GM19455 (cell line): ENCODE results near the gene WDR38.

Experiments
- ATAC-seq: cut with Tn5 transposase; IDR thresholded peaks from one replicate; pipeline ENCODE4 v1.9.1; 2021; ENCODE audit not compliant: unreplicated experiment

WDR38 gene

DNA sequence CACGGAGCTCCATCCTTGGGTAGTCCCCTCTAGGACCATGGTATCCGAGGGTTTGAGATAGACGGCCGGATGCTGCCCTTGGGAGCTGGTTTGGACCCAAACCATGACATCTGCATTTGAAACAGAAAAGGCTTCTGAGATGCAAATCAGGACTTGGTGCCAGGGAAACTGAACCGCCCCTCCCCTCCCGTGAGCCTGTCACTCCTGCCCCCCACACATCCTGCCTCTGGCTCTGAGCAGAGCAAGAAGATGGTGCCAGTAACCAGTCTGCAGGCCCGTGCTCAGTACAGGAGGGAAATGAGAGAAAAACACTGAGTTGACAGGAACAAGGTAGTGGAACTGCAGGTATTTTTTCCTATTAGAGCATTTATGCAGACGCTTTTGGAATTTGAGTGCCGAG, 27.2 kb downstream of the WDR38 start:
- ATAC-seq: no peak

DNA sequence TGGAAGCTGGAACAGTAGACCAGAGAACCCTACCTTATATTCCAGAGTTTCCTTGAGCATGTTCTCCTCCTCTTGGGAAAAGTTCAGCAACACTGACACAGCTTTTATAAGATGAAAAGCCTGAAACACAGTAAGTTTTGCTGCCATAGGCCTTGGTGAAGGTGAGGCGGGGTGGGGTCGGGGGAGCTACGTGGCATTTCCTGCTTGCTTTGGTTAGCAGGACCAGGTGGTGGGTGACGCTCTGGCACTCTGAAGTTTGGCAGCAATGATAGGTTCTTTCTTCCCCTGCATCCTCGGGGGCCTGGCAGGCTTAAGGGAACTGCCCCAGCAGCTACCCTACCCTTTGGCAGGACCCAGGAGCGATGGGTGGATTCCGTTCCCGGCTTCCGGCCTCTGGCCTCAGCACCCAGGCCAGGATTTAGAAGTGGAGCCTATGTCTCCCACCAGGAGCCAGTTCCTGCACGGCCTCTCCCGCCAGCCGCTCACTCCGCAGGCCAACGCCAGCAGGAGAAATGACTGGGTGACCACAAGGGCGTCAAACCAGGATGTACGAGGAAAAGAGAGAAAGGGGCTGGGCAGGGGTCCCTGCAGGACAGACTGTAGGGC, 28.0 kb downstream of the WDR38 start:
- no peak for ATAC-seq

DNA sequence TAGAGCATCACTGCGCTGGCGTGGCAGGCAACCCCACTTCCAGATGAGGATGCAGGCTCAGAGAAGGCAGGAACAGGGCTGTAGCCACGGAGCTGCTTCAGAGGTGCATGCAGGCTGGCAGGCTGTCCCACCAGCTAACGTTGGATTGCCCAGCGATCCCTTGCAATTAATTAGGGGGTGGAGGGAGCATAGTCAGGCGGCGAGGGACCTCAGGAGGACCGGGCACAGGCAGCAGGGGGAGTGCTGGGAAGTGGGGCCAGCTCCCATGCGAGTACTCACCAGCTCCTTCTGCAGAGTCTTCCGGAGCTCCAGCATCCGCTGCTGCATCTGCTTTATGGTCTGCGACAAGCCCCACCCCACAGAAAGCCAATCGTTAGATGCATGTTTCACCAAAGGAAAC, 29.0 kb downstream of the WDR38 start:
- ATAC-seq: no peak

DNA sequence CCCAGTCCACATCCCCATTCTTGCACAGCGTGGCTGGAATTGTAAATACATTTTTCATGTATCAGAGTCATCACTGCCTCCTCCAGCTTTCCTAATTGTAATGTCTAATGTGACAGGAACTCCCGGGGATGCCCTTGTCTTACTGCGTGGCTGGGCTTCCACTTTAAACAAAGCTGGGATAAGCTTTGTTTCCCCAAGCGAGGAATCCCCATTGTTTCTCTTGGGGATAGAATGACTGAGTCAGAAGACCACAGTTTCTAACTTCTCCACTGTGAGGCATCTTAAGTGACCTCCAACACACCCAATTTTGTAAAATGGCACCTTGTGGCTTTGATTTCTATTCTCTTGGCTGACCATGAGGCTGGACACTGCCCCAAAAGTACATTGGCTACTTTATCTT, 31.1 kb downstream of the WDR38 start:
- ATAC-seq: no peak

DNA sequence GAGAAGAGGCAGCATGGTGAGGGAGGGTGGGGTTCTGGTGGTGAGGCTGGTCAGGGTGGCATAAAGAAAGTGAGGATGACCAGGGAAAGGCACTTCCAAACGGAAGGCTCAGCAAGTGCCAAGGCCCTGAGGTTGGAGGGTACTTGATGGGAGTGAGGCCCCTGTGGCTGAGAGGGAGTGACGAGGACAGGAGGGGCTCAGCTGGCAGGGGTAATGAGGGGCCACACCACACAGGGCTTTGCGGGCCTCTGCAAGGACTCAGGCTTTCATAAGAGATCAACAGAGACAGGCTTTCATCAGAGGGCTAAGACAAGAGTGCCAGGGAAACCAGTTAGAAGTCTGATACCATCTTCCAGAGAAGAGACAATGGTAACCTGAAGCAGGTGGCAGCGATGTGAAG, 32.3 kb downstream of the WDR38 start:
- ATAC-seq: no peak

DNA sequence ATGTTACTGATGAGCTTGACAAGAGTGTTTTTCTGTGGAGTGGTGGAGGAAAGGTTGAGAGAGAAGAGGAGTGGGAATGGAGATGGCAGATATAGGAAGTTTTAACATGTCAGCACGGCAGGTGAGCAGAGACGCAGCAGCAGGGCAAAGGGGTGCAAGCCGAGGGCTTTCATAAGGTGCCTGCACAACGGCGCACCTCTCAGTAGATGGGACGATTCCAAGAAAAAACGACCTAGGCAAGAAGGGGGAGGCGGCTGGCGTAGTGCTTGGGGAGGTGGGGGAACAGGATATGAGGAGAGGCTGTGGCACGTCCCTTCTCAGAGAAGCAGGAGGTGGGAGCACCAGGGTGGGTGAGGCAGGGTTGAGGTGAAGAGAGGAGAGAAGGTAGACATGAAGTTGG, 33.2 kb downstream of the WDR38 start:
- ATAC-seq: no peak

DNA sequence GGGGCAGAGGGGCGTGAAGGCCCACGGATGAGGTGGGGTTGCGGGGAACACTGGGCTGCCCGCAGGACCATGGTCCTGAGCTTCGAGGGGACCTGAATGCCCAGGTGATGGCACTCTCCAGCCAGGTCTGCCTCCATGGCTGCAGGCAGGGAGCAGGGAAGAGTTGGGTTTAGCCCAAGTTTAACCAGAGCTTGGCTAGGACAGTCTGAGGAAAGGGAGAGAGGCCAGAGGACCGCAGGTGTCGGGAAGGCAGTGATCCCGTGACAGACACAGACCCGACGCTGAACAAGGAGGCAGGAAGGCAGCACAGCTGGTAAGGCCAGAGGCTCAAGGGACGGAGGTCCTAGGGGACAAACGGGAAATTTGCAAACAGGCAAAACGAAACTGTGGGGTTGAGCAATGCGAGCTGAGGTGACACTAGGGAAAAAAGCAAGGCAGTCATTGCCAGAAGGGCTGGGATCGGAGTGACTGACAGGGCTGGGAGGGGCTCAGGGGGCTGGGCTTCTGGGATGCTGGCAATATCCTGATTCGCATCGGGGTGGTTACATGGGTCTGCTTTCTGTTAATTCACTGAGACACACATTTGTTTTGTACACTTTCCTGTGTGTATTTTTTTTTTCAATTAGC, 33.7 kb downstream of the WDR38 start:
- ATAC-seq: no peak

DNA sequence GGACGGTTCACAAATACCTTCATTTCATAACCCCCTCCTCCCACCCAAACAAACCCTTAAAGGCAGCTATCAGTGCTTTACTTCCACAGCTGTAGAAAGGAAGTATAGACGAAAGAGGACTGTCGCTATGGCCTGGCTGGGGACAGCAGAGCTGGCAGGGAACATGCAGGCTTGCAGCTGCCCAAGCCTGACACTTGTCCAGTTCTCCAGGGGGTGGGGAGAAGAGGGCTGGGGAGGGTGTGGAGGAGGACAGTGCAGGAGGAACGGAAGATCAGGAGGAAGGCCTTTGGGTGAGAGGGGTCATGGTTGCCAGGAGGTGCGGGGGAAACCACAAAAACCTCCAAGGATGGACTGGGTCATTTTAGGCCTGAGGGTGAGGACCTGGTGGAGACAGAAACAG, 34.6 kb downstream of the WDR38 start:
- ATAC-seq: no peak

DNA sequence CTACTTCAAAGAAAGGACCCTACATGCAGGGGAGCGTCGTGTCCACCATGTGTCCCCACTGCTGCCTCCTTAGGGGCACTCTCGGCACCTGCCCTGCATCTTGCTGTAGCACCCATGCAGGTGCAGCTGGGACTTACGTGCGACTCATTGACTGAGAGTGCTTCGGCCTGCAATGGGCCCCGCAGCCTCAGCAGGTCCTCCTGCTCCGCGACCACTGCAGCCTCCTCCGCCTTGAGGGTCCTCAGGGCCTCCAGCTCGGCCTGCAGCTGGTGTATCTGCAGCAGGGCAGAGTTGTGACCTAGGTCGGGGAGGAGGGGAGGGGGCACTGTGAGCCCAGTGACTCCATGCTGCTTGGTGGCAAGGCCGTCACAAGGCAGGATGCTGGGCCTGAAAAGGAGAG, 35.7 kb downstream of the WDR38 start:
- no peak for ATAC-seq

DNA sequence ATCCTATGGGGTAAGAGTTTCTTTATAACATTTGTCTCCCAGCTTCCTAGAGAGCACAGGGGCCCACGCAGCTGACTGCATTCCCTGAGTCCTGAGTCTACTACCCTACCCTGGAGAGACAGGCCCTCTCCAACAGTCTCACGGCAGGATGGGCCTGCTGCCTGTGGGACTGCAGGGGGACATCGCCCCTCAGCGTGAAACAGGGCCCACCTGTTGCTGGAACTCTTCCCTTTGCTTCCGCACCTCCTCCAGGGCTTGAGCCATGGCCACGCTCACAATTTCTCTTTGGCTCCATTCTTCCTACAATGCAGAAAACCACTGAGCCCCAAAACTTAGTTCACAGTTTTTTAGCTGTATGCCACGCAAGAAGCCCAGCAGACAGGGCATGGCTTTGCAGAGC, 36.9 kb downstream of the WDR38 start:
- no peak for ATAC-seq

DNA sequence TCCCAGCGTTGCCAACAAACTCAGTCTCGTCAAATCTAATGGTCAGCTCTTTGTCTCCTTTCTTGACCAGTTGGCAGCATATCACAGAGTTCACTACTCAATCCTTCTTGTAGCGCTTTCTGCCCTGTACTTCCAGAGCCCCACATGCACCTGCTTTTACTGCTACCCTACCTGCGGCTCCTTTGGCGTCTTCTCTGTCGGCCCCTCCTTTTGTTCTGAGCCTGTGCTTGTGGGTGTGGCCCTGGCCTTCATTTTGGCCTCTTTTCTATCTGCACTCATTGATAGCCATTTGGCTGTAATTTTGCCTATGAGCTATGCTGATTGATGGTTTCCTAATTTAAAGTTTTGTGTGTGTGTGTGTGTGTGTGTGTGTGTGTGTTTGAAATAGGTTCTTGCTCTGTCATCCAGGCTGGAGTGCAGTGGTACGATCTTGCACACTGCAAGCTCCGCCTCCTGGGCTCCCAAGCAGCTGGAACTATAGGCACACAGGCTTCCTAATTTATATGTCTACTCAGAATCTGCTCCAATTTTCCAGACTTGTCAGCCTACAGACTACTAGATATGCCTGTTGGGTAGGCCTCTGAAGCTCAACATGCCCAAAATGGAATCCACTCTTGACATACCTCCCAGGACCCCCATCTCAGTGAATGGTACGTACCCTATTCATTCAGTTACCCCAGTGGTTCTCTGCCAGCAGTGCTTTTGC, 40.9 kb downstream of the WDR38 start:
- no peak for ATAC-seq

DNA sequence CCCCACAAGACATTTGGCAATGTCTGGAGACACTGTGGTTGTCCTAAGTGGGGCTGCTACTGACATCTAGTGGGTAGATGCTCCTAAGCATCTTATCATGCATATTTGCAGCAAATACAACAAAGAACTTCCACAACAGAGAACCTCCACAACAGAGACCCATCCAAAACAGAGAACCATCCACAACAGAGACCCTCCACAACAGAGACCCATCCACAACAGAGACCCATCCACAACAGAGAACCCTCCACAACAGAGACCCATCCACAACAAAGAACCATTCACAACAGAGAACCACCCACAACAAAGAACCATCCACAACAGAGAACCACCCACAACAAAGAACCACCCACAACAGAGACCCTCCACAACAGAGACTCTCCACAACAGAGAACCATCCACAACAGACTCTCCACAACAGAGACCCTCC, 41.5 kb downstream of the WDR38 start:
- no peak for ATAC-seq

DNA sequence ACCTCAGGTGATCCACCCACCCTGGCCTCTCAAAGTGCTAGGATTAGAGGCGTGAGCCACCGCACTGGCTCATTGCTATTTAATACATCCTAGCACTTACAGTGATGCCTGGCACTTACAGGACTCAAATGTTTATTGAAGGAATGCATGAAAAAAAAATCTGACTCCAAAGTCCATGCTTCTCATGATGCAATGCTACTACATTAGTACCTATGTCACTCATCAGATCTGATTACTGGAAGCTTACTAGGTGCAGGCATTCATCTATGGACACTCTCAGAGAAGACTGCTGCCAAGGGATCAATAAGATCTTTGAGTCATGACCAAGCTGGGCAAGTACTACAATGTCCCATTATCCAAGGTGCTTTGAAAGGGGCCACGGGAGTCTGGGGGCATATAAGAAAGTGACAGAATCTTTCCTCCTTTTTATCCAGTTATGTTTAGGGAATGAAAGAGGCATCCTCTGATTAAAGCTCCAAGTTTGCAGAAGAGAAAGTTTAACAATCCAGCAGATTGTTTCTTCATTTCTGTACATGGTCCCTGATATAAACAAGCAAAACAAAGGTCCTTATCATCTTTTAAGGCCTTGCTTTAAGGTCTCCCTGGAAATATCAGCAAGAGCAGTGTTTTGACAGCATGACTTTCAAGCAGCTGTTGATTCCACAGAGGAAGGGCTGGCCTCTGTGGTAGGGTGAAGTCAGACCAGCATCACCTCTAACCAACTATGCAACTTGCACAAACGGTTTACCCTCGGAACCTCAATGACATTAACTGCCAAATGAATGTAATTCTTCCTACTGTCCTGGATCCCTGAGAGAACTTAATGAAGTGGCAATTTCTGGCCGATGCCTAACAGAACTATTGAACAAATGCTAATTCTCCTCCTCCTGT, 44.6 kb downstream of the WDR38 start:
- ATAC-seq: no peak

DNA sequence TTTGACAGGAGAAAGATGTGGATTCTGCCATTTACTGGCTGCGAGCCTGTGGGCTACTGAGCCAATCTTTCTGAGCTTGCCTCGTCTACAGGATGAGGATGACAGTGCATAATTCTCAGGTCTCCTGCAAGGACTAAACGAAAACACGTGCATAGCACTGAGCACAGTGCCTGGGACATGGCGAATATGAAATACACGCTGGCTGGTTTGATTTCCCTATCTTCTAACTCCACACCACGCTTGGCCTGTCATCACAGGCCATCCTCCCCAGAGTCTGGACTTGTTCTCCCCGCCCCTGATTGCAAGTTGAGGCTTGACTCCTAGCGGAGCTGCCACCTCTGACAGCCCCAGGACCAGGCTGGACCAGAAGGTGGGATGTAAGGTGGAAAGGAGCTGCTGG, 46.6 kb downstream of the WDR38 start:
- no peak for ATAC-seq

DNA sequence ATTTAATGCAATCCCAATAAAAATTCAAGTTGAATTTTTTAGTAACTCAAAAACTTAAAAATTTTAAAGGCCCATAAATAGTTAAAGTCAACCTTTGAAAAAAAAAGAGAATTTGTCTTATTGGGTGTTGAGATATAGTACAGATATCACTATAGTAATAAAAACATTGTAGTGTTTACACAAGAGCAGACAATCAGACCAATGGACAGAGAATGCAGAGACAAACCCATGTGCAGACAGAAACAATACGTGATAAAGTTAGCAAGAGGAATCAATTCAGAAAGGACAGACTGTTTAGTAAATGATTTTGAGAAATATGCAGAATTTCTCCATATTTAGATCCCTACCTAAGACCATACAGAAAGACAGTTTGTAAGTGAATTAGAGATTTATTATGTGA, 53.7 kb downstream of the WDR38 start:
- no peak for ATAC-seq
